GM19238 (cell line): ENCODE data around the gene DPP6.

Experiments used
- DNase-seq: peaks from one replicate; pipeline ENCODE4 v3.0.0; 2011; ENCODE audit warnings: low spot score; ENCODE audit not compliant: insufficient read length

The DPP6 gene

GRCh38 chr7:154231732-154232131, 179.5 kb downstream of the DPP6 start:
- no peak for DNase-seq

DNA sequence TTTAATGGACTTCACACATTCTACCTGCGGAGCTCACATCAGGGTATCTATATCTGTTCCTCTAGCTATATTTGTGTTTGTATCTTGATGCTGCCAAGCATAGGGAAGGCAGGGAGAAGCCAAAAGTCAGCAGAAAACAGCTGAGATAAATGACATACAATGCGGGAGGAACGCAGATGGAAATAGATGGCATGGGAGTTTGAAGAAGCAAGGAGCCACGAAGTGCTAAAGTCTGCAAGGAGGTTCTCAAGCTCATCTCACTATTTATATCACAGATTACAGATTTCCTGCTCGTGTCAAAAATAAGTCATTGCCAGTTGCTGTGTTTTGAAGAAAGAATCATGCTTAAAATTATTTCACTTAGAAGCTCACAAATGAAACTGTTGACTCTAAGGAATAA, 180.5 kb downstream of the DPP6 start:
- DNase-seq: no peak

DNA sequence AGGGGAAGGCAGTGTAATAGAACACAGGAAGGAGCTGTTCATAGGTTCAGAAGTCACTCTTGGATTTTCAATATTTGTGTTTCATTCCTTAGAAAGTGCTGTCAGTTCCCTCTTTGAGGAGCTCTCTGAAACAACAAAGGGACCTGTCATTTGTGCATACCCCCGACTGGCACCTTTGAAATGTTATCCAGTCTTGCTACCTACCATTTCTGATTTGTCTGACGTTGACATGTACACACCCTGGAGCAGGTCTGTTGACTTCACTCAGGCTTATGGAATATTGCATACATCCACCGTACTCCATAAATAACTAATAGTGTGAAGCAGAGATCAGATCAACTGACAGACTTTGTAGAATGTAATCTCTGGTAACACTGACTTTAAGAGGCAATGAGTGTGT, 189.8 kb downstream of the DPP6 start:
- no peak for DNase-seq

DNA sequence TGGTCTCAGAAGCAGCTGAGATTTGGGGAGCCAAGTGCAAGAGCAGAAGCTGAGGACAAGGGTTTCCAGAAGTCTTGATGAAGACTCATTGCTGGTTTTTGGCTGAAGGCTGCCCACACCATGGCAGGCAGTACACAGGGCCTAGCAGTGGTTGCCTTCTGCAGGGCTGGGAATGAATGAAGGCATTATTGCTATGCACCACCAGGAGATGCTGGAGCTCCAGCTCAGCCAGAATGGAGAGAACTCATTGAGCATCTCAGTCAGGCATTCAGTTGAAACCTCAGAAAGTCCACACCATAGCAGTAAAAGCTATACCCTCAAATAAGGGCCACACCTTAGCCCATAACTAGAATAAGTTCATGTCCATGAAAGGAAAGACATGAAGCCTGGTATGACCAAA, 190.5 kb downstream of the DPP6 start:
- no peak for DNase-seq

DNA sequence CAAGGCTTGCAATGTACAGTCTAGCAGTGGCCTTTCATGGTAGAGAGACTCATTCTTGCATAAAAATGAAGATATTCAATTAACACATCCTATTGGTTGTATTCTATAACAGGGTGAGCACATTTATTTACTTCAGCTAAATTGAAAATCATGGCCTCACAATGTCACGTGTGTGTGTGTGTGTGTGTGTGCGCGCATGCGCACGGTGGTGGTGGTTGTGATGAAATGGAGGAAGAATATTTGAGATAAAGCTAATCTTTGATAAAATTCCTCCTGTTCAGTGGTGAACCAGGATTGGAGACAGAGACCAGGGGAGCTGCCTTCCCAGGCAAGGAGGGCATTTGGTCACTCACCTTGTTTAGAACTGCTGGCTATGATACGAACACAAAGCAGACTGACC, 199.8 kb downstream of the DPP6 start:
- no peak for DNase-seq

- DNase-seq: no peak
Observed at GRCh38 chr7:154253810-154254209, 201.6 kb downstream of the DPP6 start.

- DNase-seq: no peak
Observed at GRCh38 chr7:154255324-154255723, 203.1 kb downstream of the DPP6 start.

GRCh38 chr7:154256150-154256549, 204.0 kb downstream of the DPP6 start:
- DNase-seq: no peak

DNA sequence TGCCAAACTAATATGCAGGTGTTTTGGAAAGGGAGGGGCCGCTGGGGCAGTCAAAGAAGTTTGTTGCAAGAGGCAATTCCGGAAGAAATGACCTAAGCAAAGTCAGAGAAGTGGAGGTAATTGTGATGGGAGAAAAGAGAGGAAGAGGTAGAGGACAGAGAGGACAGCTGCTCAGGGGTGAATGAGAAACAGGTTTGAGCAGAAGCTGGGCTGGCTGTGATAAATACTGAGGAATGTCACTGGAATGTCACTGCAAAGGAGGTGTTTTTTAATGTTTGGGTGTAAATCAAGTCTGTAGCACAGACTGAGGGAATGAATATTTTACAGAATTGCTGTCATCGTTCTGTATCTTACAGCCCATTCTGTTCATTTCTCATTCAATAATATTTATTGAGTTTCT, 207.2 kb downstream of the DPP6 start:
- no peak for DNase-seq

DNA sequence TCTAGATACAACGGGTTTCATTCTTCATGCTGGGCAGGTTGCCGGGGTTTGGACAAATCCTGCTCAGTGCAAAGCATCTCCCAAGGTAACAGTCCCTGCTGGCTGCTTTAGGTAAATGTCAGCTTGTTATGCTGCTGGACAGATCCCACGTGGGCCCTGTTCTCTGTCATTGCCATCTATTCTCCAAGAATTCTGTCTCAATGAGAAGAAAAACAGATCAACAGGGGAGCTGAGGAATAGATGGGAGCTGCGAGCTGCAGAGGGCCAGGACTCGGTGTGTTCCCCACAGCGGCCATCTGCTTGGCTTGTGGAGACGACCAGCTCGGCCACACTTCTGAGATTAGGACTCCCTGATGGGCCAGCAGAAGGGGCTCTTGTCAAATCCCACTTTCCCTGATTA, 235.2 kb downstream of the DPP6 start:
- no peak for DNase-seq

GRCh38 chr7:154289119-154289518, 236.9 kb downstream of the DPP6 start:
- DNase-seq: no peak

GRCh38 chr7:154296443-154296842, 244.2 kb downstream of the DPP6 start:
- no peak for DNase-seq

DNA sequence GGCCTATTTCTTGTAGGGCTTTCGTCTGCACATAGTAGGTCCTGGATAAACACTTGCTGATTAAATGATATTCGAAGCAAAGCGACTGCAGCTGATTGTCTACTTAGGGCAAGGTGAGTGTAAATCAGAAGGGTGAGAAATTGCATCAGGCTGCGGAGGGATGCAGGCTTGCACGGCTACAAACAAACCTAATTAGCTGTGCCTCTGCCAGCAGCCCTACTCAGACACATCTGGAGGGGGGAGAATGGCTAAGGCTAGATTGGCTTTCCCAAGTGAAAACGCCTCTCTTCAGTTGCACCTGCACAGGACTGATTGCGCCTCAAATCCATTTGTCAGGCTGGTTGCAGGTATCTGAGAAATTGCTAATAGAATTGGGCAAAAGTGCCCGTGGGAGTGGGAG, 247.5 kb downstream of the DPP6 start:
- no peak for DNase-seq

DNA sequence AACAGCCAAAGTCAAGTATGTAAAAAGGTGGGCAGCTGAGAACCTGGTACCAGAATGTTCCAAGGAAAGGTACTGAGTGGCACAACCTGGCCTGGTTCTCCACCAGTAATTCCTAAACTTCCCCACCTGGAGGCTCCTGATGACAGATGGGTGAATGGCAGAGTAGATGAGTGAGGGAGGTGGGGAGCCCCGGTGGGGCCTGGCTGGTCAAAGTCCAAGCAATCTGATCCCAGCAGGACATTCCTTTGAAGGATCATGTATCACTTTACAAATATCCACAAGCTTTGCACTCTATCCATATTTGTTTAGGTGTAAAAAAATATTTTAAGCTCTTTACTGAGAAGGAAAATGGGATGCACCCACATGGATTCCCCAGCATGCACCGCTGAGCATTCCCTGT, 250.2 kb downstream of the DPP6 start:
- no peak for DNase-seq

- DNase-seq: no peak
Observed at GRCh38 chr7:154304231-154304630, 252.0 kb downstream of the DPP6 start.

GRCh38 chr7:154304740-154305700, 252.8 kb downstream of the DPP6 start:
- DNase-seq: no peak

DNA sequence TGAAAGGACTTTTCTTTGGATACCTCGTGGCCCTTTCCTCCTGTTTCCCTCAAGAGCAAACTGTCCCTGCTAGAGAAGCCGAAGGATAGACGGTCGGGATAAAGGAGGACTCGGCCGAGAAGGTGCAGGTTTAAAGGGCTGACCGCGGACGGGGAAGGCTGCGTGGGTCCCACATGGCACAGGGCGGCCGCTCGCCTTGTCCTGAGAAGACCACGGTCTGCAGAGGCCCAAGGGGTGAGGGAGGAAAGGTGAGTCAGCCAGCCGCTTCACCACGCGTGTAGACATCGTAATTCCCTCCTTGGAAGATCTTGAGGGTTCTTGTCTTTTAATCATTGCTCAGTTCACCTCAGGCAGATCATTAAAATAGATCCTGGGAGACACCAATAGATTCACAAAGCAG, 253.8 kb downstream of the DPP6 start:
- no peak for DNase-seq

DNA sequence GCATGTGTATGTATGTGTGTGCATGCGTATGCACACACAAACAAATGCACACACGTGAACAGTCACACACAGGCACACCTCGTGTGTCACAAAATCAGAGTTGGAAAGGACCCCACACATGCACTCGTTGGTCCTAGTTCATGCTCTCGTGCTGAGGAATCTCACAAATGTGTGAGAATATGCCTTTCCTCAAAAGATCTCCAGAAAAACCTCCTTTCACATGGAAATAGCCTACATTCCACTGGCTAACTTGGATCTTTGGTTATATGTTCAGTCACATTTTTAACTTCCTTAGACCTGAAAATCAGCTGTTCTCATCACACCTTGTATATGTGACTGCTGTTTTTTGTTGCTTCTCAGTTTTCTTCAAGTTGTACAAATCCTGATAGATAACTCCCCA, 256.7 kb downstream of the DPP6 start:
- DNase-seq: no peak

- DNase-seq: no peak
Observed at GRCh38 chr7:154310114-154310513, 257.9 kb downstream of the DPP6 start.

- no peak for DNase-seq
Observed at GRCh38 chr7:154324196-154324595, 272.0 kb downstream of the DPP6 start.

DNA sequence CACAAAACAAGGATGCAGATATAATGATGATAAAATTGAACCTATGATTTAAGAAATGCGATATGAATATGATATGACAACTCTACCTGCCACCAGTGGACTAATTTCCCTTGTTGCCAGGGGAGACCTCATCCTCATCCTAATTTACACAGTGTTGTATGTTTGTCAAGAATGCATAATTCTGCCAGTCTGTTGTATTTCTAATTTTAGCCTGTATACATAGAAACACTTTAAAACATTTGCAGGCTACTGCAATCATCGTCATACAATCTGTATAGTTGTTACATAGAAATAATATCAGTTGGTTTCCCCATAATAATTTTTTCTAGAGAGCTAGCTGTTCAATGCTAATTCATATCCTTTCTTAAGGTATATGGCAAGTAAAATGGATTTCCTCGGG, 274.2 kb downstream of the DPP6 start:
- DNase-seq: no peak

- no peak for DNase-seq
Observed at GRCh38 chr7:154330318-154330717, 278.1 kb downstream of the DPP6 start.

DNA sequence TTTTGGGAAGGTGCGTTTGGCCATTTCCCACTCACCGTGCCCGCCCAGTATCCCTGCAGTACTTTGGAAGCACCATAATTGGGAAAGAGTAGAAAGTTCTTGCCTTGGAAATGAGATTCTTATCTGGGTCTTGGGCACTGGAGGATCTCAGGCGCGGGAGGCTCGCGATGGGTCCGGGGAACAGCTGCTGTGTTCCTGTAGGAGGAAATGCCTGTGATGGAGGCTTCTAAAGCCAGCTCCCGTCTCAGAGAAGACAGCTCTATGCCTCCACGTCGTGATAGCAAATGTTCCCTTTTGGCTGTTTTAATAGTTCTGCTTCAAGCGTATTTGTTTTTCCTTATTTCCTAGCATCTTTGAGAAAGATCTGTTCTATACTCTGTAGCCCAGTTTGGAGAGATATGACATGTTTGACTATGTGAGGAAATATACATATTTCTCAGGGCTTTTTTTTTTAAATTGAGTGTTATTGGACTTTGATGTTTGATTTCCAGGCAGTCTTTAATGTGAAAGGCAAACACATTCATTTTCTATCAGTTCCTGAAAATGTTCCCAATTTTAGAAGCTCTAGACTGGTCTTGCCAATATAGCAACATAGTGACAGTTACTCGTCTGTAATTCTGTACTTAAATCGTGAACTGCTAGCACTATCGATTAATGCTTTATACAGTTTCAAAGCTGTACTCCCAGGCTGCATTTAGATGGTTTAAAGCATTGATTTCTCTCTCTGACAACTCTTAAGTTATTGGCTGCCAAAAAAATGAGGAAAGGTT, 280.8 kb downstream of the DPP6 start:
- DNase-seq: no peak
